ENCODE measurements around the gene NINJ1.

The NINJ1 gene

GRCh38 chr9:93108291-93109041 is 25.6 kb downstream of the NINJ1 start:
- Histone ChIP-seq H3K18ac (ENCODE audit: low read length) (no peak overlapping the region), H4K8ac (ENCODE audit: low read depth, low read length) (no peak overlapping the region), H3K27ac (replicated peaks; ENCODE audit: low read length) (no peak overlapping the region), H3K9ac (ENCODE audit: low read depth, low read length, poor library complexity) (no peak overlapping the region), H2BK5ac (ENCODE audit: low read length) (peak overlapping the region; percentile 53), H3K79me1 (ENCODE audit: low read depth, low read length) (peaks cover 2% of the 10 kb centered on the region), H3K23ac (ENCODE audit: low read depth, low read length, poor library complexity) (peak overlapping the region; percentile 31), H3K4me1 (ENCODE audit: control insufficient read depth in 2 of 2, insufficient read depth in 1 of 2, low read depth in 1 of 2, low read length in 2 of 2) (no peaks in the 10 kb centered on the region), H3K14ac (ENCODE audit: low read length) (no peak overlapping the region), H2BK15ac (ENCODE audit: low read length) (no peak overlapping the region), H3K4me3 (ENCODE audit: low read length in 2 of 2) (no peak overlapping the region), H2AK5ac (ENCODE audit: low read depth, low read length) (no peak overlapping the region), H3K9me3 (replicated peaks in 1 of 2; ENCODE audit: control insufficient read depth in 2 of 2, insufficient read depth in 1 of 2, low read depth in 1 of 2, low read length in 2 of 2) (peaks cover 0 to 9% of the 10 kb centered on the region in 2 donors), H3K27me3 (ENCODE audit: control insufficient read depth in 3 of 3, insufficient read depth in 3 of 3, low read depth in 1 of 3, low read length in 3 of 3) (no peaks in the 10 kb centered on the region), H3K4ac (ENCODE audit: low read length) (no peak overlapping the region), H2BK120ac (ENCODE audit: low read depth, low read length) (no peak overlapping the region), H3K4me2 (ENCODE audit: insufficient read depth, low read length, poor library complexity, severe bottlenecking) (no peak overlapping the region), H4K91ac (ENCODE audit: low read depth, low read length, poor library complexity) (no peak overlapping the region), H2AFZ (ENCODE audit: low read length) (no peak overlapping the region), H2BK12ac (ENCODE audit: low read length) (no peak overlapping the region), H3K36me3 (replicated peaks in 1 of 2; ENCODE audit: control insufficient read depth in 2 of 2, insufficient read depth in 2 of 2, low read length in 2 of 2) (peaks cover 0 to 5% of the 10 kb centered on the region in 2 donors)
- WGBS, 2 donors (ENCODE audit: extremely low coverage in 2 of 2, insufficient read length in 2 of 2, insufficient replicate concordance in 1 of 2), result no CpG with 5 or more reads among the region's 15 CpGs
- DNase-seq (ENCODE audit: low spot score), result no peak

GRCh38 chr9:93107825-93108161 is 26.3 kb downstream of the NINJ1 start:
- Histone ChIP-seq H3K23ac (ENCODE audit: low read depth, low read length, poor library complexity) (no peak overlapping the region), H3K36me3 (replicated peaks in 1 of 2; ENCODE audit: control insufficient read depth in 2 of 2, insufficient read depth in 2 of 2, low read length in 2 of 2) (peaks cover 0 to 5% of the 10 kb centered on the region in 2 donors), H2AFZ (ENCODE audit: low read length) (no peak overlapping the region), H3K27me3 (ENCODE audit: control insufficient read depth in 3 of 3, insufficient read depth in 3 of 3, low read depth in 1 of 3, low read length in 3 of 3) (no peaks in the 10 kb centered on the region), H3K14ac (ENCODE audit: low read length) (no peak overlapping the region), H3K4ac (ENCODE audit: low read length) (no peak overlapping the region), H3K27ac (replicated peaks; ENCODE audit: low read length) (no peak overlapping the region), H3K4me2 (ENCODE audit: insufficient read depth, low read length, poor library complexity, severe bottlenecking) (no peak overlapping the region), H3K9me3 (replicated peaks in 1 of 2; ENCODE audit: control insufficient read depth in 2 of 2, insufficient read depth in 1 of 2, low read depth in 1 of 2, low read length in 2 of 2) (peaks cover 0 to 14% of the 10 kb centered on the region in 2 donors), H2BK5ac (ENCODE audit: low read length) (peak overlapping the region; percentile 3), H2AK5ac (ENCODE audit: low read depth, low read length) (peak overlapping the region; percentile 2), H2BK120ac (ENCODE audit: low read depth, low read length) (no peak overlapping the region), H3K18ac (ENCODE audit: low read length) (no peak overlapping the region), H3K79me1 (ENCODE audit: low read depth, low read length) (peaks cover 2% of the 10 kb centered on the region), H3K9ac (ENCODE audit: low read depth, low read length, poor library complexity) (no peak overlapping the region), H3K4me3 (ENCODE audit: low read length in 2 of 2) (no peak overlapping the region), H4K8ac (ENCODE audit: low read depth, low read length) (no peak overlapping the region), H4K91ac (ENCODE audit: low read depth, low read length, poor library complexity) (no peak overlapping the region), H2BK15ac (ENCODE audit: low read length) (no peak overlapping the region), H2BK12ac (ENCODE audit: low read length) (no peak overlapping the region), H3K4me1 (ENCODE audit: control insufficient read depth in 2 of 2, insufficient read depth in 1 of 2, low read depth in 1 of 2, low read length in 2 of 2) (no peaks in the 10 kb centered on the region)
- WGBS, 2 donors (ENCODE audit: extremely low coverage in 2 of 2, insufficient read length in 2 of 2, insufficient replicate concordance in 1 of 2), result no CpG with 5 or more reads among the region's 6 CpGs
- DNase-seq (ENCODE audit: low spot score), result no peak

- H2AFZ ChIP-seq (ENCODE audit: low read length), result no peak overlapping the region
- H3K79me1 ChIP-seq (ENCODE audit: low read depth, low read length), result peaks cover 2% of the 10 kb centered on the region
- H2BK12ac ChIP-seq (ENCODE audit: low read length), result no peak overlapping the region
- no peak overlapping the region for H4K8ac ChIP-seq (ENCODE audit: low read depth, low read length)
- H3K9ac ChIP-seq (ENCODE audit: low read depth, low read length, poor library complexity), result no peak overlapping the region
- H3K14ac ChIP-seq (ENCODE audit: low read length), result no peak overlapping the region
- no peak overlapping the region for H3K4ac ChIP-seq (ENCODE audit: low read length)
- H3K18ac ChIP-seq (ENCODE audit: low read length), result peak overlapping the region; percentile 35
- no peak overlapping the region for H3K4me2 ChIP-seq (ENCODE audit: insufficient read depth, low read length, poor library complexity, severe bottlenecking)
- H3K9me3 ChIP-seq (replicated peaks in 1 of 2; ENCODE audit: control insufficient read depth in 2 of 2, insufficient read depth in 1 of 2, low read depth in 1 of 2, low read length in 2 of 2), result peaks cover 0 to 14% of the 10 kb centered on the region in 2 donors
- no peaks in the 10 kb centered on the region for H3K27me3 ChIP-seq (ENCODE audit: control insufficient read depth in 3 of 3, insufficient read depth in 3 of 3, low read depth in 1 of 3, low read length in 3 of 3)
- no peak overlapping the region for H3K23ac ChIP-seq (ENCODE audit: low read depth, low read length, poor library complexity)
- H2BK15ac ChIP-seq (ENCODE audit: low read length), result no peak overlapping the region
- H2AK5ac ChIP-seq (ENCODE audit: low read depth, low read length), result peak overlapping the region; percentile 2
- no peak overlapping the region for H2BK120ac ChIP-seq (ENCODE audit: low read depth, low read length)
- no peak for DNase-seq (ENCODE audit: low spot score)
- H3K36me3 ChIP-seq (replicated peaks in 1 of 2; ENCODE audit: control insufficient read depth in 2 of 2, insufficient read depth in 2 of 2, low read length in 2 of 2), result peaks cover 0 to 5% of the 10 kb centered on the region in 2 donors
- H3K4me1 ChIP-seq (ENCODE audit: control insufficient read depth in 2 of 2, insufficient read depth in 1 of 2, low read depth in 1 of 2, low read length in 2 of 2), result no peaks in the 10 kb centered on the region
- no peak overlapping the region for H3K4me3 ChIP-seq (ENCODE audit: low read length in 2 of 2)
- no peak overlapping the region for H4K91ac ChIP-seq (ENCODE audit: low read depth, low read length, poor library complexity)
- H3K27ac ChIP-seq (replicated peaks; ENCODE audit: low read length), result no peak overlapping the region
- H2BK5ac ChIP-seq (ENCODE audit: low read length), result peak overlapping the region; percentile 13
- no CpG with 5 or more reads among the region's 14 CpGs for WGBS, 2 donors (ENCODE audit: extremely low coverage in 2 of 2, insufficient read length in 2 of 2, insufficient replicate concordance in 1 of 2)
These were observed 26.8 kb downstream of the NINJ1 start for GRCh38 chr9:93107151-93107824.

- H3K9me3 ChIP-seq (replicated peaks in 1 of 2; ENCODE audit: control insufficient read depth in 2 of 2, insufficient read depth in 1 of 2, low read depth in 1 of 2, low read length in 2 of 2), result peaks cover 0 to 14% of the 10 kb centered on the region in 2 donors
These were observed 28.4 kb downstream of the NINJ1 start for GRCh38 chr9:93105620-93106019.

More at GRCh38 chr9:93105620-93106019, 28.4 kb downstream of the NINJ1 start:
- Histone ChIP-seq H3K4me3 (ENCODE audit: low read length in 2 of 2) (no peak overlapping the region), H3K4me2 (ENCODE audit: insufficient read depth, low read length, poor library complexity, severe bottlenecking) (no peak overlapping the region), H3K18ac (ENCODE audit: low read length) (no peak overlapping the region), H2BK120ac (ENCODE audit: low read depth, low read length) (no peak overlapping the region), H4K91ac (ENCODE audit: low read depth, low read length, poor library complexity) (no peak overlapping the region), H2BK12ac (ENCODE audit: low read length) (no peak overlapping the region), H2AFZ (ENCODE audit: low read length) (no peak overlapping the region), H3K79me1 (ENCODE audit: low read depth, low read length) (peaks cover 2% of the 10 kb centered on the region), H2BK15ac (ENCODE audit: low read length) (no peak overlapping the region), H3K27ac (replicated peaks; ENCODE audit: low read length) (no peak overlapping the region), H2AK5ac (ENCODE audit: low read depth, low read length) (no peak overlapping the region), H3K36me3 (replicated peaks in 1 of 2; ENCODE audit: control insufficient read depth in 2 of 2, insufficient read depth in 2 of 2, low read length in 2 of 2) (peaks cover 0 to under 1% of the 10 kb centered on the region in 2 donors), H3K4me1 (ENCODE audit: control insufficient read depth in 2 of 2, insufficient read depth in 1 of 2, low read depth in 1 of 2, low read length in 2 of 2) (no peaks in the 10 kb centered on the region), H2BK5ac (ENCODE audit: low read length) (no peak overlapping the region), H3K14ac (ENCODE audit: low read length) (no peak overlapping the region), H4K8ac (ENCODE audit: low read depth, low read length) (no peak overlapping the region), H3K23ac (ENCODE audit: low read depth, low read length, poor library complexity) (no peak overlapping the region), H3K4ac (ENCODE audit: low read length) (no peak overlapping the region), H3K9ac (ENCODE audit: low read depth, low read length, poor library complexity) (no peak overlapping the region), H3K27me3 (ENCODE audit: control insufficient read depth in 3 of 3, insufficient read depth in 3 of 3, low read depth in 1 of 3, low read length in 3 of 3) (no peaks in the 10 kb centered on the region)
- no CpG with 5 or more reads among the region's 1 CpG for WGBS, 2 donors (ENCODE audit: extremely low coverage in 2 of 2, insufficient read length in 2 of 2, insufficient replicate concordance in 1 of 2)
- DNase-seq (ENCODE audit: low spot score), result no peak

Data from neuronal stem cell (in vitro differentiated cells).